Tongue (tissue), 3 donors: ENCODE measurements around the gene NECTIN4. TPM values are rescaled to one million over a fixed set of nuclear protein-coding genes. Genes with fewer than 3 reads are reported as not detected.
A peak's percentile ranks its signal among the peaks of the same experiment; 100 is the strongest.

Experiments
- DNase-seq: peaks from one replicate; pipeline ENCODE4 v3.0.0-alpha.2; 2015
- small RNA-seq: library from RNA; depleted of rRNA; stranded (forward); fragments of <200 nt; gene quantifications from one replicate; pipeline ENCODE3, GENCODE V24; 2014; ENCODE audit warnings: low replicate concordance
- total RNA-seq: library from RNA; depleted of rRNA; stranded (reverse); fragments of >200 nt; gene quantifications from one replicate; pipeline ENCODE4 v1.2.3, GENCODE V29; 2014

Gene NECTIN4
- total RNA-seq, 1 donor from 2014 or later, result 18.0 TPM

DNA sequence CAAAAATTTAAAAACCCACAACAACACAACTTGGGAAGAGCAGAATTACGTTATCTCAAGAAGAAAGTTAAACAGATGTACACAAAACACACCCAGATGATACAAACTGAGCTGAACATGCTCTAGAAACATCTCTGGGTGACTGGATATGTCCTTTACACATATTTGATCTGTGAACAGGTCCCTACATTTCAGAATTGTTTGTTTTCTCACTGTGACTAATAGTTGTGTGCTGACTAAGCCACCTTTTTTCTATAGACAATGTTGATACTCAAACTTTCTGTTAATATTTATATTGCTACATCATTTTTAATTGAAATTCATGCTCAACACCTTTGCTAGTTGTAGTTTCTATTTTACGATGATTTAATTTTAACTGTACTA, 67.4 kb downstream of the NECTIN4 start:
- DNase-seq, result no peak

- DNase-seq, result peak; percentile 77
These were observed 68.0 kb downstream of the NECTIN4 start for GRCh38 chr1:161021165-161021969.

Small RNA genes lying within 50 kb of the gene (small RNA-seq; reads per million reads assigned to genes)
- not detected for gene AL591806.2

Other genes with a start within 250 kb of the NECTIN4 start
- not detected for gene CD244, start 226.7 kb downstream of the NECTIN4 start, total RNA-seq
- gene ITLN1, start 204.4 kb downstream of the NECTIN4 start, total RNA-seq, result 0.62 TPM
- not detected for gene ITLN2, start 134.7 kb downstream of the NECTIN4 start, total RNA-seq
- gene F11R, start 68.4 kb downstream of the NECTIN4 start, total RNA-seq, result 30.0 TPM
- gene TSTD1, start 50.6 kb downstream of the NECTIN4 start, total RNA-seq, result 53.9 TPM
- gene USF1, start 43.6 kb downstream of the NECTIN4 start, total RNA-seq, result 50.4 TPM
- gene ARHGAP30, start 19.7 kb downstream of the NECTIN4 start, total RNA-seq, result 3.0 TPM
- gene KLHDC9, start 8.8 kb upstream of the NECTIN4 start, total RNA-seq, result 3.3 TPM
- gene PFDN2, start 28.5 kb upstream of the NECTIN4 start, total RNA-seq, result 24.5 TPM
- gene NIT1, start 28.5 kb upstream of the NECTIN4 start, total RNA-seq, result 19.3 TPM
- gene DEDD, start 43.1 kb upstream of the NECTIN4 start, total RNA-seq, result 37.6 TPM
- 109 TPM for gene UFC1, start 64.4 kb upstream of the NECTIN4 start, total RNA-seq
- 16.5 TPM for gene USP21, start 69.9 kb upstream of the NECTIN4 start, total RNA-seq
- gene PPOX, start 76.9 kb upstream of the NECTIN4 start, total RNA-seq, result 15.2 TPM
- gene B4GALT3, start 87.9 kb upstream of the NECTIN4 start, total RNA-seq, result 9.3 TPM
- 18.9 TPM for gene ADAMTS4, start 109.5 kb upstream of the NECTIN4 start, total RNA-seq
- 174 TPM for gene NDUFS2, start 112.8 kb upstream of the NECTIN4 start, total RNA-seq
- gene FCER1G, start 125.7 kb upstream of the NECTIN4 start, total RNA-seq, result 4.4 TPM
- not detected for gene APOA2, start 134.1 kb upstream of the NECTIN4 start, total RNA-seq
- gene TOMM40L, start 136.5 kb upstream of the NECTIN4 start, total RNA-seq, result 11.3 TPM
- gene NR1I3, start 148.6 kb upstream of the NECTIN4 start, total RNA-seq, result not detected
- gene PCP4L1, start 169.2 kb upstream of the NECTIN4 start, total RNA-seq, result 4.9 TPM
- 67.9 TPM for gene MPZ, start 220.4 kb upstream of the NECTIN4 start, total RNA-seq
- 41.9 TPM for gene SDHC, start 224.8 kb upstream of the NECTIN4 start, total RNA-seq